ENCODE measurements around the gene FAM227B.

Gene FAM227B

GRCh38 chr15:49293941-49294340 lies 326.7 kb downstream of the FAM227B start:
- DNase-seq (ENCODE audit: low read depth), result no peak

GRCh38 chr15:49290191-49290590 lies 330.4 kb downstream of the FAM227B start:
- DNase-seq (ENCODE audit: low read depth), result no peak

GRCh38 chr15:49288391-49288790 lies 332.2 kb downstream of the FAM227B start:
- DNase-seq (ENCODE audit: low read depth), result no peak

- no peak for DNase-seq (ENCODE audit: low read depth)
Observed at GRCh38 chr15:49287481-49287880, 333.1 kb downstream of the FAM227B start.

GRCh38 chr15:49286649-49287404 lies 333.8 kb downstream of the FAM227B start:
- no peak for DNase-seq (ENCODE audit: low read depth)

- DNase-seq (ENCODE audit: low read depth), result no peak
Observed at GRCh38 chr15:49282366-49282765, 338.3 kb downstream of the FAM227B start.

- no peak for DNase-seq (ENCODE audit: low read depth)
Observed at GRCh38 chr15:49279521-49280456, 340.8 kb downstream of the FAM227B start.

GRCh38 chr15:49278751-49279150 lies 341.9 kb downstream of the FAM227B start:
- DNase-seq (ENCODE audit: low read depth), result no peak

Measured in CMK (cell line).